Measurements from ENCODE around the gene TOP3A. TPM values are rescaled to one million over a fixed set of nuclear protein-coding genes. Genes with fewer than 3 reads are reported as not detected.

TOP3A gene
- total RNA-seq, 2 experiments from 2014 or later, result 52.4 to 53.0 TPM

DNA sequence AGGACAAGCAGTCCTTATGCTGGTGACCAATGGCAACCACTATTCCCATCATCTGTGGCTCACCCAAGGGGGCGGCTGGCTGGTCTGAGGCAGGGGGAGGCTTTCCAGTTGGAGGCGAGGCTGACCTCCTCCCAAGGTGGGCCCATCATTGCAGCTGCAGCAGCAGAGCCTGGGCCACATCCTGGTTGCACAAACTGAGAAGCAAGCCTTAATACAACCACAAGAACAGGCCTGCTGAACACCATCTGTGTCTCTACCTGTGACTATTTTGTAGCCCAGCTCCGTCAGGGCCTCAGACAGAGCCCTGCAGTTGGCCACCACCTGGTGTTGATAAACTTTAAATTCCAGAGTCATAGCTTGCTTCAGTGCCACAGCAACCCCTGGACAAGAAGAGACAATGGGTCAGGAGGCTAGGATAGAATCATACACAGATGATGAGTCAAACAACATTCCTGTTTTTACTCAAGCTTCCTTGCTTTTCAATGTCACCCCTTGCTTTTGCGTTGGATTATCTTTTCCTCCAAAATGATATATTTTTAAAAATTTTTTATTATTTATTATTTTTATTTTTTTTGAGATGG, 18.2 kb upstream of the TOP3A start:
- Mint-ChIP-seq H3K4me1 (ENCODE audit: low read depth) (peaks cover 7% of the 10 kb centered on the region), H3K4me3 (no peak overlapping the region), H3K9me3 (no peaks in the 10 kb centered on the region), H3K27ac (no peak overlapping the region), H3K27me3 (no peaks in the 10 kb centered on the region), H3K36me3 (peaks cover 24% of the 10 kb centered on the region)
- intact Hi-C loops (cut with micrococcal nuclease), result no loop called here
- DNase-seq, result no peak
- POLR2A ChIA-PET, result no interaction called here
- CTCF ChIA-PET, result interaction anchor here (1.1 kb wide), 1 partner anchor 85 kb away, joined by 3 read pairs; no protein-coding TSS in a partner anchor

DNA sequence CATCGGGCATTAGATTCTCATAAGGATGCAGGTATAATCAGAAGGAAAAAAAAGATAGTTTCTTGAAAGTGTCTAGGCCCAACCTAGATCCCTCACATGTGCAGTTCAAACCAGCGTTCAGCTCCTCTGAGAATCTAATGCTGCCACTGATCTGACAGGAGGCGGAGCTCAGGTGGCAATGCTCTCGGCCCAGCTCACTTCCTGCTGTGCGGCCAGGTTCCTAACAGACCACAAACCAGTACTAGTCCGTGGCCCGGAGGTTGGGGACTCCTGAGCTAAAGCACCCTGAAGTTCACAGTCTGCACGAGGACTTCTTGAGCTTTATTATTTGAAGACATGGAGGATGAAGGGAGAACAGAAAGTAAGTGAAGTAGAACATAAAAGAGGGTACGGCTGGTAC, 17.1 kb upstream of the TOP3A start:
- Mint-ChIP-seq H3K4me3 (no peak overlapping the region), H3K9me3 (no peaks in the 10 kb centered on the region), H3K36me3 (peaks cover 27% of the 10 kb centered on the region), H3K27me3 (no peaks in the 10 kb centered on the region), H3K27ac (peak overlapping the region; percentile 54), H3K4me1 (ENCODE audit: low read depth) (peaks cover 7% of the 10 kb centered on the region)
- ChIA-PET CTCF (interaction anchor here (1.1 kb wide), 1 partner anchor 83 kb away, joined by 3 read pairs; no protein-coding TSS in a partner anchor), POLR2A (interaction anchor here (0.6 to 1.2 kb wide), 2 partner anchors 8 to 10 kb away, joined by 3 read pairs; no protein-coding TSS in a partner anchor)
- intact Hi-C loops (cut with micrococcal nuclease), result no loop called here
- DNase-seq, result no peak

DNA sequence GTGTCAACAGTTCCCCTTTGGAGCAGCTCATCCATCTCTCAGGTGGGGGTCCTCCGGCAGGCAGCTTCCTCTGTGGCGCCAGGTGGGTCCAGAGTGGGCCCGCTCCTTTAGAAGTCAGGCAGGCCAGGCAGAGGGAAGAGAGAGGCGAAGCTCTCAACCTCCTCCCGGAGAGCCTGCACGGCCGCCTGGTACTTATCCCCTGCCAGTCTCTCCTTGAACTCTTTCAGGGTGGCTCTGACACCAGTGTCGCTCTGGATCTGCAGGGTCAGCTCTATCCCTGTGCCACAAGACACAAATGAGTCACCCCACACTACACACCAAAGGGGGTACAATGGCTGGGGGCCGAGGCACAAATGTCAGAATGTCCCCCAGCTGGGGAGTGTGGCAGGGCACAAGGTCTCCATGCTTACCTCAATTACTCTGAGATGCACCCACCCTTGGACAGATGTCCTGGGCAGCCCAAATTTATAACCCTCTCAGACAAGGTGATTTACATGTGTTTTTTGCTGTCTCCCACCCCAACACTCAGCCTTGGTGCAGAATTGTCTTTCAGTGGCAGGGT, 13.9 kb upstream of the TOP3A start:
- ChIA-PET CTCF (interaction anchor here (1.1 to 1.5 kb wide), 2 partner anchors 137 to 297 kb away, joined by 3 to 4 read pairs; no protein-coding TSS in a partner anchor), POLR2A (no interaction called here)
- Mint-ChIP-seq H3K36me3 (peaks cover 24% of the 10 kb centered on the region), H3K4me1 (ENCODE audit: low read depth) (peaks cover 24% of the 10 kb centered on the region), H3K27me3 (no peaks in the 10 kb centered on the region), H3K27ac (no peak overlapping the region), H3K4me3 (no peak overlapping the region), H3K9me3 (no peaks in the 10 kb centered on the region)
- intact Hi-C loops (cut with micrococcal nuclease), result no loop called here
- no peak for DNase-seq

DNA sequence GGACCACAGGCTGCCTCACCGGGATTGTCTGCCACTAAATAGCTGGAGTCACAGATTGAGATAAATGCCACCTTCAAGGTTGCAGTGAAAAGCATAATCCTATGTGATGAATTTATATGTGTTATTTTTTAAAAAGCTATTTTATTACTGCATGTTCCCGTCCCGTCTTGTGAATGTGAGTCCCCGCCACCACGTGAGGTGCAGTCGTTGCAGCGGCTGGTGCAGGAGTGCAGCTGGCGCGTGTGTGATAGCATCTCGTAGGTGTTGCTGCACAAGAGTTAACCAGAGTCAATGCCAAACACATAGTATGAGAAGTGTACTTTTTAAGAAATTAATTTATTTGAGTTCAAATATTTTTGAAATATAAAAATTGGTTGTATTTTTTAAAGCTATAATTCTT, 12.8 kb upstream of the TOP3A start:
- Mint-ChIP-seq H3K9me3 (no peaks in the 10 kb centered on the region), H3K27ac (no peak overlapping the region), H3K4me3 (no peak overlapping the region), H3K4me1 (ENCODE audit: low read depth) (peaks cover 24% of the 10 kb centered on the region), H3K27me3 (no peaks in the 10 kb centered on the region), H3K36me3 (peaks cover 22% of the 10 kb centered on the region)
- no peak for DNase-seq
- CTCF ChIA-PET, result interaction anchor here (1.5 kb wide), 1 partner anchor 298 kb away, joined by 3 read pairs; no protein-coding TSS in a partner anchor
- intact Hi-C loops (cut with micrococcal nuclease), result no loop called here
- POLR2A ChIA-PET, result interaction anchor here (1.0 kb wide), 1 partner anchor 35 kb away, joined by 3 read pairs; no protein-coding TSS in a partner anchor

DNA sequence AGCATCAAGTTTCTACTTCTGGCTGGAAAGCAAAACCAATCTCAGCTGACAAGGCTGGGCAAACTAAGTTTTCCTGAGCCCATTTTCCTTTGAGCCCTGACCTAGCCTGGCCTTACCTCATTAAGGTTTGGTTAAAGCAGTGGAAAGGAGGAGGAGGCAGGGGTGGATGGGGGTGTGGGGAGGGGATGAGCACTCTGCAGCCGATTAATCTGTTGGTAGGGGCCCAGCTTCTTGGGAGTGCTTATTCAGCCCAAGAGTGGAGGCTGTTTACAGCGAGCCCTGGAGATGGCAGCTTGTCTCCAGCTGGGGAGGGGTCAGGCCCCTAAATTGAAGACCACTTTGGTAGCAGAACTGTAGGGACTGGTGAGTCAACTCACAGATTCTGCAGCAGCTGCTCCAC, 12.3 kb upstream of the TOP3A start:
- Mint-ChIP-seq H3K4me3 (no peak overlapping the region), H3K27ac (peak overlapping the region; percentile 74), H3K36me3 (peaks cover 22% of the 10 kb centered on the region), H3K9me3 (no peaks in the 10 kb centered on the region), H3K4me1 (ENCODE audit: low read depth) (peaks cover 23% of the 10 kb centered on the region), H3K27me3 (no peaks in the 10 kb centered on the region)
- DNase-seq, result no peak
- POLR2A ChIA-PET, result interaction anchor here (1.0 kb wide), 1 partner anchor 35 kb away, joined by 3 read pairs; no protein-coding TSS in a partner anchor
- intact Hi-C loops (cut with micrococcal nuclease), result no loop called here
- CTCF ChIA-PET, result no interaction called here

DNA sequence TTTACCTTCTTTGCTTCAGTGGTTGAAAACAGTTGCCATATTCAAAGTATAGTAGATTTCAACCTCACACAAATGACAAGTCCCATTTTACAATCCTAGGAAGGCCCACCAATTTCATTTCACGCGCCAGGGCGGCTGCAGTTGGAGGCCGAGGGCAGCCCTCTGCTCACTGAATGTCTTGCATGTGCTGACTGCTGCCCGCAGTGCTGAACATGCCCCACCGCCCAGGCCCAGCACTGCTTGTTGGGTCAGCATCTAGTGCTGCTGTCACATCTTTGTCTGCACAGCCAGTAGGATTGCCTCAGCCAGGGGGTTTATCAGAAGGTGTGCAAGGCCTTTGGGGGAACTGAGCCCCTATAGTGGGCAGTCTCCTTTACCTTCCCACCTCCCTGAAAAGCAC, 11.8 kb upstream of the TOP3A start:
- H3K36me3 Mint-ChIP-seq, result peaks cover 20% of the 10 kb centered on the region
- H3K27ac Mint-ChIP-seq, result peak overlapping the region; percentile 74

DNA sequence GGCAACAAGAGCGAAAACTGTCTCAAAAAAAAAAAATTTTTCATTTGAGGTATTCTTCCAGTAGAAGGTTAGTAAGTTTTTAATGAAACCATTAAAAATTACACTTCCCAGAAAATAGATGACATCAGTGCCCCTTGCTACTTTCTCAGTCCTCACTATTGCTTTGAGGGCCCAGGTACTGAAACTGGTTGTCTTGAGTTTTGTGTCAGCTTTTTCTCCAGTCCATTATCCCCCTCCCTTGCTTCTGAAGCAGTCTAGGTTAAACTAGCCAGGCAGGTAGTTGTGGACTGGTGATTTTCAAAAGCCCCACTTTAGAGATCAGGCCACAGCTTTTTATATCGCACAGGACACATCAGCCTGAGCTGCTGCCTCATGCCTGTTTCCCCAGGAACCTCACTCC, 11.2 kb upstream of the TOP3A start:
- peak overlapping the region; percentile 74 for H3K27ac Mint-ChIP-seq
- ChIA-PET POLR2A (no interaction called here), CTCF (no interaction called here)
- peaks cover 20% of the 10 kb centered on the region for H3K36me3 Mint-ChIP-seq
- H3K4me3 Mint-ChIP-seq, result no peak overlapping the region
- H3K4me1 Mint-ChIP-seq (ENCODE audit: low read depth), result peaks cover 17% of the 10 kb centered on the region
- H3K9me3 Mint-ChIP-seq, result no peaks in the 10 kb centered on the region
- intact Hi-C loops (cut with micrococcal nuclease), result no loop called here
- H3K27me3 Mint-ChIP-seq, result no peaks in the 10 kb centered on the region
- DNase-seq, result no peak

More for the DNA sequence above, 11.8 kb upstream of the TOP3A start:
- Mint-ChIP-seq H3K4me3 (no peak overlapping the region), H3K4me1 (ENCODE audit: low read depth) (peaks cover 18% of the 10 kb centered on the region), H3K27me3 (no peaks in the 10 kb centered on the region), H3K9me3 (no peaks in the 10 kb centered on the region)
- intact Hi-C loops (cut with micrococcal nuclease), result no loop called here
- ChIA-PET CTCF (no interaction called here), POLR2A (no interaction called here)
- no peak for DNase-seq

DNA sequence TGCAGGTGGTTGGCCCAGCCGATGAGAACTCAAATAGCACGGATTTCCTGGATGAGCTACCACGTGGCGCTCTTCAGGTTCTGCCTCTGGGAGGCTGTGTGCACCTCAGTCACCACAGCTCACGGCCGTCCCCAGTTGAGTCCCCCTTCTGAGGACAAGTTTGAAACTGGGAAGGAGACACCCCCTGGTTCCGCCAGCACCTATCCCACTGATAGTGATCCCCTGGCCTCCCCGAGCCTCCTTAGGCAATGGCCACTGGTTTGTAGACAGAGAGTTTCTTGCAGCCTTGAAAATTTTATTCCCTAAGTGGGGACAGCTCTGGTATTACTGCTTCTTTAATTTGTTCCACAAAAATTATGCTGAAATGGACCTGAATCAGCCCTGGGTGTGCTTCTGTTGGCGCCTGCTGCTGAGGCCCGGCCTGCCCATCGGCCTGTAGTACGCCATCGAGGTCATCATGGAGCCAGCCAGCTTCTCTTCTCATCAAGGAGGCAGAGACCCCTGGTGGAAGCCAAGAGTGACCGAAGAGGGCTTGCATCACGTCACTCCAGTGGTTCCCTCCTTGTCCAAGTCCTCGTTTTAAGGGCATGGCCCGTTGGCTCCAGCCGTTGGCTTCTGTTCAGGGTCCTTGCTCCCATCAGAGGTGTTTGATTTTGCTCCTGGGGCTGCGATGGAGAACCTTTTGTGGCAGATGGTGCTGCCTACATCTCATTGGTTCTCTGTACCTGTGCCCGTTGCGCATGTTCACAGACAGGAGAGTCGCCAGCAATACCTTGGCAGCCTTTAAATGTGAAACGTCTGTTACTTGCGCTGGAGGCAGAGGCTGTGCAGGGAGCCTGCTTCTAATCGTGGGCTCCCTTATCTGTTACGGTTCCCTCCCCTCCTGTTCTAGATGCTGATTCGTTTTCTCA, 9.6 kb upstream of the TOP3A start:
- DNase-seq, result no peak
- H3K27me3 Mint-ChIP-seq, result no peaks in the 10 kb centered on the region
- no peak overlapping the region for H3K4me3 Mint-ChIP-seq
- H3K36me3 Mint-ChIP-seq, result peaks cover 17% of the 10 kb centered on the region
- H3K27ac Mint-ChIP-seq, result peak overlapping the region; percentile 74
- CTCF ChIA-PET, result no interaction called here
- H3K4me1 Mint-ChIP-seq (ENCODE audit: low read depth), result peaks cover 32% of the 10 kb centered on the region
- H3K9me3 Mint-ChIP-seq, result no peaks in the 10 kb centered on the region
- POLR2A ChIA-PET, result interaction anchor here (1.0 kb wide), 1 partner anchor 8 kb away, joined by 3 read pairs; no protein-coding TSS in a partner anchor
- intact Hi-C loops (cut with micrococcal nuclease), result no loop called here

DNA sequence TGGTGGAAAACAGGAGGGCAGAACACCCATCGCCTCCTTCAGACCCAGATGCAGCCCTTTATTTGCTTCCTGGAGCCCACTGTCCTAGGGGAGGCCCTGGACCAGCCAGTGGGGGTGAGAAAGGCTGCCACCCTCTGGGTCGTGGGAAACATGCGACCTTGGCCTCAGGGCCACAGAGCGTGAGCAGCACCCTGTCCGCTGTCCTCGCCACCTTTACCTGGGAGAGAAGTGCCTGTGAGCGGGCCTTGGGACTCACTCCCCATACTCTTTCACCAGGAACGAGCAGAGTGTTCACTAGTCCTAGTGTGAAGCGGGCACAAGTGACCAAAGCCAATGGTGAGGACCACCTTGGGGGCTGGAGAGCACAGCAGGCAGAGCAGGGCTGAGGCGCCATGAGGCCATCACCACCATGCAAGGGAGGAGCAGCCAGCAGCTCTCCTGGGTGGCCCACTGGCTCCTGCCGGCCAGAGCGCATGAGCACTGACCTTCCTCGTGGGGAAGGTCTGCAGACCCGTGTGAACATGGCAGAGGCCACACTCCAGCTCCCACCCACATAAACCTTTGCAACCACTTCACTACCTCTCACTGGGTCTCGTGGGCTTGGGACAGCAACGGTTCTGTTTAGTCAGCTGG, 8.8 kb upstream of the TOP3A start:
- H3K4me3 Mint-ChIP-seq, result no peak overlapping the region
- H3K4me1 Mint-ChIP-seq (ENCODE audit: low read depth), result peaks cover 40% of the 10 kb centered on the region
- intact Hi-C loops (cut with micrococcal nuclease), result no loop called here
- POLR2A ChIA-PET, result interaction anchor here (1.0 kb wide), 1 partner anchor 9 kb away, joined by 3 read pairs; no protein-coding TSS in a partner anchor
- CTCF ChIA-PET, result no interaction called here
- H3K27ac Mint-ChIP-seq, result no peak overlapping the region
- no peaks in the 10 kb centered on the region for H3K9me3 Mint-ChIP-seq
- H3K36me3 Mint-ChIP-seq, result peaks cover 14% of the 10 kb centered on the region
- DNase-seq, result no peak
- no peaks in the 10 kb centered on the region for H3K27me3 Mint-ChIP-seq

DNA sequence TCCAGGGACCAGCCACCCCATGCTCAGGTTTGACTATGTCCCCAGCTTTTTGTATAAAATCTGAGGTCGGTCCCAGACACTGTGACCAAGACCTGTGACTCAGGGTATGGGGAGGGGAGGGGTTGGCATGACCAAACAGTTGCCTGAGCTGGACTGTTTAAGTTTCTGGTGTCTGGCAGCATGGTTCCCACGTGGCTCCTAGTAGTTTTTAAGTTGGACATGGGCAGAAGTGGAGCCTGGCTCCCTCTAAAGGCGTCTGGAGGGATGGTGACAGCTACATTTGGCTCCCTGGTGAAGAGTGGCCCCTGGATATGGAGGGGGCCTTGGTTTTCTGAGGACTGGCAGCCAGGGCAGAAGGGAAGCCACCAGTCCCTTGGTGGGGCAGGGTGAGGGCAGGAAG, 8.2 kb upstream of the TOP3A start:
- peaks cover 45% of the 10 kb centered on the region for H3K4me1 Mint-ChIP-seq (ENCODE audit: low read depth)
- H3K4me3 Mint-ChIP-seq, result no peak overlapping the region
- DNase-seq, result no peak
- no peaks in the 10 kb centered on the region for H3K27me3 Mint-ChIP-seq
- H3K36me3 Mint-ChIP-seq, result peaks cover 13% of the 10 kb centered on the region
- no peaks in the 10 kb centered on the region for H3K9me3 Mint-ChIP-seq
- POLR2A ChIA-PET, result interaction anchor here (0.8 kb wide), 1 partner anchor 8 kb away, joined by 3 read pairs; the partner anchor contains the start of genes SMCR8 and TOP3A
- H3K27ac Mint-ChIP-seq, result peak overlapping the region; percentile 23
- CTCF ChIA-PET, result no interaction called here
- intact Hi-C loops (cut with micrococcal nuclease), result no loop called here

DNA sequence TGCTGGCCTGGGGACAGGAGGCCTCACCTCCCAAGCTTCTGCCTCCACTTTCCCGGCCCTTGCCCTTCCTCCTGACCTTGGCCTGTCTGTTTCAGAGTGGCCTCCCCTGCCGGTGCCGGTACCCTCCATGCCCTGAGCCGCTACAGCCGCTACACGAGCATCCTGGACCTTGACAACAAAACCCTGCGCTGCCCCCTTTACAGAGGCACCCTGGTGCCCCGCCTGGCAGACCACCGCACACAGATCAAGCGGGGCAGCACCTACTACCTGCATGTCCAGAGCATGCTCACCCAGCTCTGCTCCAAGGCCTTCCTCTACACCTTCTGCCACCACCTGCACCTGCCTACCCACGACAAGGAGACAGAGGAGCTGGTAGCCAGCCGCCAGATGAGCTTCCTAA, 7.7 kb upstream of the TOP3A start:
- DNase-seq, result no peak
- peaks cover 13% of the 10 kb centered on the region for H3K36me3 Mint-ChIP-seq
- no peaks in the 10 kb centered on the region for H3K27me3 Mint-ChIP-seq
- ChIA-PET POLR2A (interaction anchor here (0.8 kb wide), 2 partner anchors 8 to 9 kb away, joined by 3 read pairs; partner anchors contain the start of genes SMCR8 and TOP3A), CTCF (no interaction called here)
- no peaks in the 10 kb centered on the region for H3K9me3 Mint-ChIP-seq
- H3K27ac Mint-ChIP-seq, result no peak overlapping the region
- intact Hi-C loops (cut with micrococcal nuclease), result no loop called here
- peaks cover 49% of the 10 kb centered on the region for H3K4me1 Mint-ChIP-seq (ENCODE audit: low read depth)
- no peak overlapping the region for H3K4me3 Mint-ChIP-seq

DNA sequence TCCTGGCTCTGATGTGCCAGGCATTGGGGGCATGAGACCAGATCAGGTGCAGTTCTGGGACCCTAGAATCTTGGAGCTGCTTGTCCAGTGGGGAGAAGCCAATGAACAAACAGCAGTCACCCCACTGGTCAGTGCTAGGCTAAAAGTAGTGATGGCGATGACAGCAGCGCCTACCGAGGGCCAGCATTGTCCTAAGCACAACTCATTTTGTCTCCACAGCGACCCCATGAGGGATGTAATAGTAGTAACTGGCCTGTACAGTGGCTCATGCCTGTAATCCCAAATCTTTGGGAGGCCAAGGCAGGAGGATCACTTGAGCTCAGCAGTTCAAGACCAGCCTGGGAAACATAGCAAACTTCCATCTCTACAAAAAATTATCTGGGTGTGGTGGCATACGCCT, 6.5 kb upstream of the TOP3A start:
- H3K4me1 Mint-ChIP-seq (ENCODE audit: low read depth), result peaks cover 56% of the 10 kb centered on the region
- intact Hi-C loops (cut with micrococcal nuclease), result no loop called here
- no peaks in the 10 kb centered on the region for H3K9me3 Mint-ChIP-seq
- H3K27me3 Mint-ChIP-seq, result no peaks in the 10 kb centered on the region
- no peak for DNase-seq
- no peak overlapping the region for H3K4me3 Mint-ChIP-seq
- H3K36me3 Mint-ChIP-seq, result peaks cover 17% of the 10 kb centered on the region
- ChIA-PET POLR2A (no interaction called here), CTCF (interaction anchor here (1.1 kb wide), 2 partner anchors 73 to 179 kb away, joined by 3 read pairs; no protein-coding TSS in a partner anchor)
- no peak overlapping the region for H3K27ac Mint-ChIP-seq

Data from activated CD4-positive, alpha-beta memory T cell treated with anti-CD3 and anti-CD28 coated beads for 36 hours (primary cell).